ENCODE measurements around the gene CBLIF. TPM values are rescaled to one million over a fixed set of nuclear protein-coding genes. Genes with fewer than 3 reads are reported as not detected.

CBLIF gene
- total RNA-seq, 6 experiments from 2014 or later: not detected

DNA sequence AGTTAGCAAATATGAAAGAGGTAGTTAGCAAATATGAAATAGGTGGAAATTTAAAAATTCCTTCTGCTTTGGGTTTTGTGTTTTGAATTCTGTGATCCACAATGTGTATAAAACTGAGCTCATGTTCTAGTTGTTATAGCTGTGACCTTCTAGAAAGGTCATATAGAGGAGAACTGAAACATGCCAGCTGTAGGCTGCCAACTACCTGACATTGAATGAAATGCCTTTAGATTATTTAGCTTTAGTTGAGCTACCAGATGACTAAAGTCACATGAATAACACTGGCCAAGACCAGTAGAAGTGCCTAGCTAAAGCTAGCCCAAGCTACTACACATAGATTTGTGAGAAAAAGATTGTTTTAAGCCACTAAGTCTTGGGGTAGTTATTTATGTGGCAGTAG, 26.8 kb upstream of the CBLIF start:
- no peak overlapping the region for H3K27ac ChIP-seq
- ATAC-seq: no peak

DNA sequence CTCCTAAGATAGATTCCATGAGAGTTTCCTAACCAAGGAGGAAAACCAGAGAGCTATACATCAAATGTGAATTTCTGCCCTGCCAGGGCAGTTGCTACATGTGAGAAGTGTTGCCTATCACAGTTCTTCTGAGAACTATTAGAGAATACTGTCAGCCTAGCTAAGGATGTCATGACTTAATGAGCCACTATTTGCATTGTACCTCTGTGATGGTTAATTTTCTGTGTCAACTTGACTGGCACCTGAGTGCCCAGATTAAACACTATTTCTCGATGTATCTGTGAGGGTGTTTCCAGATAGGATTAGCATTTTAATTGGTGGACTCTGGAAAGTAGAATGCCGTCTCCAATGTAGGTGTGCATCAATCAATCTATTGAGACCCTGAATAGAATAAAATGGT, 22.6 kb upstream of the CBLIF start:
- Histone ChIP-seq H3K27me3 (no peaks in the 10 kb centered on the region), H3K4me1 (no peaks in the 10 kb centered on the region), H3K9me3 (no peaks in the 10 kb centered on the region), H3K27ac (no peak overlapping the region), H3K4me3 (no peak overlapping the region), H3K36me3 (no peaks in the 10 kb centered on the region)
- intact Hi-C loops (cut with DNase I): no loop called here
- ATAC-seq (no peak), DNase-seq (no peak)
- TF ChIP-seq POLR2A (IDR thresholded peaks at IDR 0.05) (no peak), CTCF (IDR thresholded peaks at IDR 0.05) (no peak)
- 83% methylated on average over 2 of the region's 2 CpGs for WGBS (ENCODE audit: insufficient coverage, low coverage, low lambda C conversion rate, missing lambda C conversion rate)

More for the DNA sequence above, 26.8 kb upstream of the CBLIF start:
- H3K4me3 ChIP-seq: no peak overlapping the region
- no peaks in the 10 kb centered on the region for H3K4me1 ChIP-seq
- no peaks in the 10 kb centered on the region for H3K36me3 ChIP-seq
- no peak for DNase-seq
- no peaks in the 10 kb centered on the region for H3K9me3 ChIP-seq
- intact Hi-C loops (cut with DNase I): no loop called here
- no peaks in the 10 kb centered on the region for H3K27me3 ChIP-seq
- TF ChIP-seq CTCF (IDR thresholded peaks at IDR 0.05) (no peak), POLR2A (IDR thresholded peaks at IDR 0.05) (no peak)

DNA sequence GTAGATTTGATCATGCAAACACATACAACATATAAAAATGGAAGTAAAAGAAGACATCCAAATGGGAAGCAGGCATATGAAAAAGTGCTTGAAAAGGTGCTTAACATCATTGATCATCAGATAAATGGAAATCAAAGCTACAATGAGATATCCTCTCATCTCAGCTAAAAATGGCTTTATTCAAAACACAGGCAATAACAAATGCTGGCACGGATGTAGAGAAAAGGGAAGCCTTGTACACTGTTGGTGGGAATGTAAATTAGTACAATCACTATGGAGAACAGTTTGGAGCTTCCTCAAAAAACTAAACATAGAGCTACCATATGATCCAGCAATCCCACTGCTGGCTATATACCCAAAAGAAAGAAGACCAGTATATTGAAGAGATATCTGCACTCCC, 21.5 kb upstream of the CBLIF start:
- H3K4me3 ChIP-seq: no peak overlapping the region
- no peak overlapping the region for H3K27ac ChIP-seq
- H3K4me1 ChIP-seq: no peaks in the 10 kb centered on the region
- no peaks in the 10 kb centered on the region for H3K27me3 ChIP-seq
- 11% methylated on average over 1 of the region's 1 CpG for WGBS (ENCODE audit: insufficient coverage, low coverage, low lambda C conversion rate, missing lambda C conversion rate)
- DNase-seq (no peak), ATAC-seq (no peak)
- no peaks in the 10 kb centered on the region for H3K36me3 ChIP-seq
- intact Hi-C loops (cut with DNase I): no loop called here
- TF ChIP-seq POLR2A (IDR thresholded peaks at IDR 0.05) (no peak), CTCF (IDR thresholded peaks at IDR 0.05) (no peak)
- H3K9me3 ChIP-seq: no peaks in the 10 kb centered on the region

GRCh38 chr11:59866397-59866796, 21.1 kb upstream of the CBLIF start, which contains the start of gene TCN1:
Gene TCN1, minus strand, starts transcription at chr11:59866487. Its CDS starts 17 bp downstream, at chr11:59866470.
- no peak within 1 kb of the TSS for H3K27ac ChIP-seq
- no peaks in the 10 kb centered on the region for H3K4me1 ChIP-seq
- ATAC-seq (peak in 2 of 4 donors; percentile 20 to 28), DNase-seq (no peak)
- WGBS (ENCODE audit: insufficient coverage, low coverage, low lambda C conversion rate, missing lambda C conversion rate): 31% methylated on average over 3 of the region's 3 CpGs
- H3K4me3 ChIP-seq: no peak within 1 kb of the TSS
- TF ChIP-seq POLR2A (IDR thresholded peaks at IDR 0.05) (no peak), CTCF (IDR thresholded peaks at IDR 0.05) (no peak)
- intact Hi-C loops (cut with DNase I): no loop called here
- no peaks in the 10 kb centered on the region for H3K27me3 ChIP-seq
- H3K9me3 ChIP-seq: no peaks in the 10 kb centered on the region
- H3K36me3 ChIP-seq: no peaks in the 10 kb centered on the region

GRCh38 chr11:59865031-59865430, 19.7 kb upstream of the CBLIF start:
- Histone ChIP-seq H3K36me3 (no peaks in the 10 kb centered on the region), H3K4me1 (no peaks in the 10 kb centered on the region), H3K27me3 (no peaks in the 10 kb centered on the region), H3K9me3 (no peaks in the 10 kb centered on the region), H3K4me3 (no peak overlapping the region), H3K27ac (no peak overlapping the region)
- intact Hi-C loops (cut with DNase I): no loop called here
- ATAC-seq (peak in 1 of 4 donors; percentile 42), DNase-seq (no peak)
- 39% methylated on average over 1 of the region's 1 CpG for WGBS (ENCODE audit: insufficient coverage, low coverage, low lambda C conversion rate, missing lambda C conversion rate)
- no peak for TF ChIP-seq CTCF (IDR thresholded peaks at IDR 0.05)
- TF ChIP-seq POLR2A (IDR thresholded peaks at IDR 0.05): no peak
